Stimulated activated CD4-positive, alpha-beta T cell treated with anti-CD3 and anti-CD28 coated beads, Interleukin-12 subunit alpha, Interleukin-12 subunit beta, amount 100 ng/mL, for 24 hours (primary cell): ENCODE results near the gene MAP7D3.

Source experiments
- DNase-seq, 2 experiments: peaks; one replicate each; pipeline ENCODE4 v3.0.0-alpha.2; 2020; ENCODE audit warnings: low read depth in 2 of 2

The MAP7D3 gene

DNA sequence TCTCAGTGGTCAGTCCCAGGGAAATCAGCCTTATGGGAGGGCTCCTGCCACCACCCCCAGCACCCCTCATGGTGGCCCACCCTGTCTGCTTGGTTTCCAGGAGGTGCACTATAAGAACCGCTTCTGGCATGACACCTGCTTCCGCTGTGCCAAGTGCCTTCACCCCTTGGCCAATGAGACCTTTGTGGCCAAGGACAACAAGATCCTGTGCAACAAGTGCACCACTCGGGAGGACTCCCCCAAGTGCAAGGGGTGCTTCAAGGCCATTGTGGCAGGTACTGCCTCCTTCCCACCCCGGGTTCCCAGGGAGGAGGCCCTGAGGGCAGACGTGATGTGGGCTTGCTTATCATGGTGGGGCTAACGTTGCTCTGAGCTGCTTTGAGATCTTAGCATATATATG, 44.3 kb downstream of the MAP7D3 start:
- DNase-seq: no peak

DNA sequence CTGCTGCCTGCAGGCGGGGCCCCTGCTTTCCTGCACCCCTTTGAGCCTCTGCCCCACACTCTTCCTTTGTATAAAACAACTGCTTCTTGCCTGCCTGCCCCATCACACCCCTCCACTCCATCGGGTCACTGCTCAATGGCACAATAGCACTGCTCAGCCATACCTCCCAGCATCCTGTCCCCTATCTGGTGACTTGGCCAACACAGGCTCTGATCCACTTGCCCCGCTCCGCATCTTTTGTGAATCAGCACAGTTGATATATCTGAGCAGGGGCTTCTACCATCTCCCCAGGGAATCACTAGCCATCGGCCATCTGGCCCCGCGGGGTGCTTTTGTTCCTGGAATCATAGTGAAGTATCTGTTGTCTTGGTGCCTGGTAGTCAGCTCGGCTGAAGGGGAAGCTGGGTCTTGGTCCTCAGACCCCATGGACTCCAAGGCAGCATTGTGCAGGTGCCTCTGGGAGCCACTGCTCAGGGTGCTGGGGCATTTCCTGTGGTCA, 45.3 kb downstream of the MAP7D3 start:
- no peak for DNase-seq

GRCh38 chrX:136204571-136204970, 46.6 kb downstream of the MAP7D3 start:
- DNase-seq: no peak

- no peak for DNase-seq
Observed at GRCh38 chrX:136203951-136204350, 47.2 kb downstream of the MAP7D3 start.

- DNase-seq: no peak
Observed at GRCh38 chrX:136203438-136203837, 47.8 kb downstream of the MAP7D3 start.

DNA sequence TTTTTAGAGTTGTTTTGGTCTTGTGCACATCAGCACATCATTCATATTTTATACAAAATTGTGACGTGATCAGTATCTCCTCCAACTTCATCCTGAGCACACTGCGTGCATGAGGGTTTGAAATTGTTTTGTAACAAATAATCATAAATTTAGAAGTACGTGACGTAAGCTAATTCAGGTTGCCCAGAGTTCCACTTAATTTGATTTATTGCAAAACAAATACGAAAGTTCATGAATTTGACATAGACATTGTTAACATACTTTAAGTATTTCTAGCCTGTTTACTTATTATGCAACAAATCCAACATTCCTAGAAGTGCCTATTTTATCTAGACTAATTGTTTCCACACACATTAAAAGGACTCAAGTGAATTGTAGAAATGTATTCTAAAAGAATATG, 48.3 kb downstream of the MAP7D3 start:
- no peak for DNase-seq

DNA sequence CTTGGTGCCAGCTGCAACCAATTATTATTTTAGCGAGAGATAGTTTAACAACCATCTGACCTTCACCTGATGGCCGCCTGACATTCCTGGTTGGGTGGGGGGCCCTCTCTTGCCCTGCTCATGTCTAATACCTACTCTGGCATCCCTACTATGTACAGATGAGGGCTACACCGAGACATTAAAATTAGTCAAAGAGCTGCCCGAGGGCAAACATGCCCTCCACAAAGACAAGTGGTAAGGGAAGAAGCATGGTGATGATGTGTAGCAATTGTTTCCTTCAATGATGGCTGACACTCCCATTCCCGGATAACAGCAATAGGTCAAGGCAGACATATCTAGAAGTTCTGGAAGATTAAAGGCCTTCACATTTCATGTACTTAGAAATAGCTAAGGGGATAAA, 49.6 kb downstream of the MAP7D3 start:
- no peak for DNase-seq

DNA sequence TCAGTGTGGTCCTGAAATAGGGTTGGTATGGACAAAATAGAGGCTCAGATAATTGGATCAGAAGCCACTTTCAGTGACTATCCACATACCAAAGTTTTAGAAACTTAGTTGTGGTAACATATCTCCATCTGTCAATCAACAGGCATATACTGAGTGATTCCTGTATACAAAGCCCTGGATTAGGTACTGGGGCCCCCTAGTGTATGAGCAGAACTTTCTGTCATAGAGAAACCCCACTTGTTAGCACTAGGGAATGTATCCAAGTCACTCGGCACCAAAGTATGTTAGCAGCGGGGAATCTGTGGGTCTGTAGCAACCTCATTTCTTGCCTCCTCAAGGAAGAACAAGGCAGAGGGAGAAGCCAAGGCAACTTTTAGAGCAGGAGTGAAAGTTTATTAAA, 50.7 kb downstream of the MAP7D3 start:
- no peak for DNase-seq

DNA sequence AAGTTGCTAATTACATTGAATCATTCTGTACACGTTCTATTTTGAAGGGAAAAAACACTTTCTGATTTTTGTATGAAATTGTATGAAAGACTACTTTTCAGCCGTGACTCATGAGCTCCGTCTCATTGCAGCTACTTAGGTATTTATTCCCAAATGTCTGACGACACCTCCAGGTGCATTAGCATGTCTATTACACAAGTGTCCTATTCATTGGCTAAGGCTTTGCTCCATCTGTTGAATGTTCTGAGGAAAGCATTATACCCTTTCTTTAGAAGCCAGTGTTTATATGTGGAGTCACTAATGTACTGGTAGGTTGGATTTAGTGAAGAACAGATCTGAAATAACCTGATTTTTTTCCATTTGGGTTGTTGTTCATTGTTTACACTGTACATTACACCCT, 51.8 kb downstream of the MAP7D3 start:
- DNase-seq: no peak

GRCh38 chrX:136198678-136199243, 52.4 kb downstream of the MAP7D3 start:
- DNase-seq: no peak

- DNase-seq: no peak
Observed at GRCh38 chrX:136198010-136198409, 53.2 kb downstream of the MAP7D3 start.

- no peak for DNase-seq
Observed at GRCh38 chrX:136196691-136197155, 54.5 kb downstream of the MAP7D3 start.

GRCh38 chrX:136195247-136195646, 56.0 kb downstream of the MAP7D3 start:
- DNase-seq: no peak

DNA sequence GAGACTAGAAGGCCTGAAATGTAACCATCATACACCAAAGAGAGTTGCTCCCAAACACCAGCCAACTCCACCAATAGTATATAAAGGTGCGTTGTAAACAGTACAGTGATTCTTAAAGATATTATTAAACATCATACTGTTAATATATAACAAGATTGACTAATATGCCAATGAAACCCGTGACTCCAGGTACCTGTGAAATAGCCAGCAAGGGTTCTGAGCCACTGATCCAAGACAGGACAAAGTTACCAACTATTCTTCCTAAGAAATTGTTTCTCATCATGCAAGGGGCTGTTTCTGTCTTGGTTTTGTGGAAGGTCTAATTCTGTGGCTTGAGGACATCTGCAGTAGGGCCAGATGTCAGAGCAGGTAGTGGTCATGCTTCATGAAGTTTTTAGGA, 56.7 kb downstream of the MAP7D3 start:
- no peak for DNase-seq

DNA sequence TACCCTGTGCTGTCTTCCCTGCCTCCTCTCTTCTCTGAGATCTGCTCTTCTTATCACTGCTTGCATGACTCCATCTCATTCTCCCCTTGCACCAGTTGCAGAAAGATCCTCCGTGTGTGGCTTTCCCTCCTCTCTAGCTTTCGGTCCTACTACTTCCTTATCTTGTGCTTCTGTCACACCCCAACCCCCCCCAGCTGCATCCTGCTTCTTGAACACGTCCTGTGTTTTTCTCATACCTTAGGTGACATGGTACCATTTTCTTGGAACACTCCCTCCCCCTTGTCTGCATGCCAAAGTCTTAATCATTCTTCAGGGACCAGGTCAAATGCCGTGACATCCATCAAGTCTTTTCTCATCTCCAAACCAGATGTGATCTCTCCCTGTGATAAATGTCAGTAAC, 57.4 kb downstream of the MAP7D3 start:
- no peak for DNase-seq

GRCh38 chrX:136192839-136193414, 58.3 kb downstream of the MAP7D3 start:
- no peak for DNase-seq

DNA sequence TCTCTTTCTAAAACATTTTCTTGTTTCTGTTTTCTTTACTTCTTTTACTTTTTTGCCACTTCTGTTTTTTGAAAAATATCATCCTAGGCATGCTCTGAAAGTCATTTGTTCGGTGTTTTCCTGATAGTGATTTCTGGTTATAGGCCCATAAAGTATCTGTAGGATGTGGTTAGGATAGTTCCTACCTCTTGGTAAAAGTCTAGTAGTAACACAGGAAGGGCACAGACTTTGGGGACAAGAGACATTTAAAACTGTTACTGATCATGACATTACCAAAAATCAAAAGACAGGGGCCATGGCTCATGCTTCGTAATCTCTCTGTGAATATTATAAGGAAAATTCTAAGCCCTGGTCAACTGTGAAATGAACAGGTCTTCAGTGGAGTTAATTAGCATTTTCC, 59.1 kb downstream of the MAP7D3 start:
- DNase-seq: no peak

GRCh38 chrX:136191171-136191570, 60.0 kb downstream of the MAP7D3 start:
- DNase-seq: no peak

DNA sequence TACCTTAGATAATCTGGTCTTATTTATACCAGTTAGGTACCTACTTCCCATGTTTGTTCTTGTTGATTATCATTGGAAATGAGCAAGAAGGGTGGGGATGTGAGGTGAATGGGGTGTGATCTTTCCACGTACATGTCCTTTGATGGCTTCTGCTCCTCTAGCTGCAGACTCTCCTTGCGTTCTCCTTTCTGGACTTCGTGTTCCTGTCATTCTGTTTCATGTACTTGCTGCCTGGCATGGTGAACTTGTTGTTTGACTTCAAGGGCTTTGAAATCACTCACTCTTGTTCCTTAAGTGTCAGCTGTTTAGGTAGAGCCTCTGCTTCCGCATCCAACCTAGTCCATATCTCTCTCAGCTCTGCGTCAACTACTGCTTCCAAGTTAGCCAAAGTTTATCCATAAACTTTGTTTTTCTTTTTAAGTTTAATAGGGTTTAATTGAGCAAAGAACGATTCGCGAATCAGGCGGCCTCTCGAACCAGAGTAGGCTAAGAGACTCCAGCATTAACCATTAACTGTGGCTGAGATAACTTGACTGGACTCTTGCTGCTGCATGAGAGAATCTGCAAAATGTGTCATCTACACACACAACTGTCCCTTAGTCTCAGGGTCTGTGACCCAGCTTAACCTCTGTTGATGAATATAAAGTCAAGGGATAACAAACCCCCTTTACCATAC, 61.0 kb downstream of the MAP7D3 start:
- DNase-seq: no peak

DNA sequence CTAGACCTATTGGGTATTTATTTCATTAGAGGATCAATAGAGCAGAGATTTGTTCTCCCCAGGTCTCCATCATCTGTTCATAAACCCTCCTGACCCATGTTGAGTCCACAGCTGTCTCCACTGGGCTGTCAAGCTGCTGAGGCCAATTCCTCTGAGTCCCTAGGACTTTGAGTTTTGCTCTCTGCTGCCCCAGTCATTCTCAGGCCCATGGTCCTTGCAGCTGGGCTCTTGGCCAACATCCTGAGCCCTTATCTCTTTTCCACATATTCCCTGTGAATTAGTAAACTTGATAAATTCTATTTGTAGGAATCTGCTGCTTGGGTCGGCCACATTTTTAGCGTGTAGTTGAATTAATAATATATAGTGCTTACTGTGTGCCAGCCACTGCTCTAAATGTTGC, 62.0 kb downstream of the MAP7D3 start:
- no peak for DNase-seq

DNA sequence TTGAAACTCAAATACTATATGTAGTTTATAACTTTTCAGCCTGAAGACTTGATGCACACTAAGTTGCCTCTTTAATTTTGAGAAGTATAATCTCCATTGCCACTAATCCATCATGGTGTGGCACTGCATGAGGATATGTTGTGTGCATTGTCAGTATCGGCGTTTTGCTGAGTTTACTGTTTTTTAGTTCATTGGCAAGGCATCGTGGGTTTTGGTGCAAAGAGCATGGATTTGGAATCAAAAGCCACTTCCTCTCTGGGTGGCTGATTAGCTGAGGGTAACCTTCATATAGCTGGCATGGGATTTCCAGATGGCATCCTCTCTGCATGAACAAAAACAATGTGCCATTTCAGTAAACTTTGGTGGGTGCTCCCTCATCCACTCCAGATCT, 65.2 kb downstream of the MAP7D3 start:
- no peak for DNase-seq

- DNase-seq: no peak
Observed at GRCh38 chrX:136185401-136186022, 65.7 kb downstream of the MAP7D3 start.

GRCh38 chrX:136183917-136184316, 67.3 kb downstream of the MAP7D3 start:
- no peak for DNase-seq
